Liver (tissue), 9 donors: ENCODE data around the gene GLRX5. TPM values are rescaled to one million over a fixed set of nuclear protein-coding genes. Genes with fewer than 3 reads are reported as not detected.

Source experiments
- DNase-seq: peaks from one replicate; pipeline ENCODE4 v3.0.0-alpha.2; 2017; ENCODE audit warnings: low spot score
- H3K27ac ChIP-seq, 2 donors: one replicate each; pipeline ENCODE4 v1.7.0; 2013; ENCODE audit warnings: inconsistent platforms in 2 of 2, low read length in 2 of 2, control low read depth in 1 of 2, low read depth in 1 of 2, mild to moderate bottlenecking in 1 of 2
- H3K27me3 ChIP-seq, 4 donors: one replicate each; pipeline versions ENCODE4 v1.6.1 to v1.7.0; 2013; ENCODE audit warnings: low read length in 3 of 4, inconsistent platforms in 1 of 4, mild to moderate bottlenecking in 1 of 4, moderate library complexity in 1 of 4; ENCODE audit not compliant: control insufficient read depth in 4 of 4, insufficient read depth in 4 of 4
- H3K36me3 ChIP-seq, 4 donors: one replicate each; pipeline versions ENCODE4 v1.6.1 to v1.7.0; 2013; ENCODE audit warnings: low read length in 3 of 4, mild to moderate bottlenecking in 3 of 4, low read depth in 1 of 4, moderate library complexity in 1 of 4; ENCODE audit not compliant: control insufficient read depth in 4 of 4, insufficient read depth in 3 of 4
- H3K4me1 ChIP-seq, 4 donors: one replicate each; pipeline versions ENCODE4 v1.6.1 to v1.7.0; 2013; ENCODE audit warnings: low read length in 3 of 4, mild to moderate bottlenecking in 3 of 4, moderate library complexity in 1 of 4; ENCODE audit not compliant: control insufficient read depth in 4 of 4, insufficient read depth in 4 of 4
- H3K4me3 ChIP-seq, 3 donors: one replicate each; pipeline versions ENCODE4 v1.6.1 to v1.7.0; 2013; ENCODE audit warnings: low read length in 3 of 3, control low read depth in 1 of 3, low read depth in 1 of 3, mild to moderate bottlenecking in 1 of 3
- H3K9ac ChIP-seq, 2 donors: one replicate each; pipeline ENCODE4 v1.7.0; 2013; ENCODE audit warnings: low read length in 2 of 2, mild to moderate bottlenecking in 2 of 2, moderate library complexity in 2 of 2, control low read depth in 1 of 2, low read depth in 1 of 2
- H3K9me3 ChIP-seq, 4 donors: one replicate each; pipeline versions ENCODE4 v1.6.1 to v1.7.0; 2013; ENCODE audit warnings: low read length in 3 of 4; ENCODE audit not compliant: control insufficient read depth in 4 of 4
- CTCF ChIP-seq: fragments of 150-350 bp; IDR thresholded peaks from 2 replicates; pipeline ENCODE4 v1.5.1; 2017; ENCODE audit warnings: improper control_type of control experiment, low read depth, low read length; ENCODE audit not compliant: missing input control
- FOXA2 ChIP-seq: IDR thresholded peaks from 2 replicates; pipeline ENCODE4 v1.6.1; 2016; ENCODE audit warnings: antibody characterized with exemption
- RAD21 ChIP-seq, 2 donors: IDR thresholded peaks; 2 replicates each; pipeline ENCODE4 v1.6.1; 2016; ENCODE audit warnings: antibody characterized with exemption in 2 of 2, mild to moderate bottlenecking in 2 of 2
- REST ChIP-seq: IDR thresholded peaks from 2 replicates; pipeline ENCODE4 v1.6.1; 2016; ENCODE audit warnings: antibody characterized with exemption, mild to moderate bottlenecking
- RXRA ChIP-seq, 2 donors: IDR thresholded peaks; 2 replicates each; pipeline ENCODE4 v1.6.1; 2017 to 2018; ENCODE audit warnings: antibody characterized with exemption in 2 of 2, mild to moderate bottlenecking in 1 of 2
- SP1 ChIP-seq: IDR thresholded peaks from 2 replicates; pipeline ENCODE4 v1.6.1; 2018; ENCODE audit warnings: antibody characterized with exemption, mild to moderate bottlenecking
- TAF1 ChIP-seq: conservative IDR thresholded peaks from 2 replicates; pipeline ENCODE4 v1.6.1; 2016; ENCODE audit warnings: antibody characterized with exemption, mild to moderate bottlenecking
- WGBS: extraction: QIAGEN DNeasy Blood & Tissue Kit; methylation state at CpG from one replicate; pipeline ENCODE4 v1.1.7; 2013; 5-methylcytosine and 5-hydroxymethylcytosine counted together
- polyA plus RNA-seq, 2 donors: library from polyadenylated mRNA; stranded (reverse) in 1 of 2; unstranded in 1 of 2; fragments of 200-250 nt in 1 of 2; fragments of >200 nt in 1 of 2; fragmentation: Nextera tagmentation in 1 of 2; extraction: Ambion mirVana in 1 of 2; gene quantifications; one replicate each; pipeline versions ENCODE4 v1.2.1 to v1.2.3, GENCODE V29; 2013 to 2015
- total RNA-seq, 2 donors: library from RNA; depleted of rRNA; stranded (reverse); fragments of >200 nt; gene quantifications; one replicate each; pipeline ENCODE4 v1.2.3, GENCODE V29; 2014
- donor health status: healthy.
- donor health status: healthy.
- donor health status: healthy.
- donor health status: healthy.
- donor health status: healthy.

GLRX5 gene
- total and polyA plus RNA-seq, 4 donors, result 28.4 to 172 (median 39.7) TPM

- TF ChIP-seq RAD21 (IDR thresholded peaks at IDR 0.05) (peak in 1 of 2 donors; percentile 25), CTCF (peak; percentile 33), REST (no peak)
- H3K9ac ChIP-seq, result peak overlapping the region; percentile 16 to 58
- peak overlapping the region; percentile 65 to 71 for H3K27ac ChIP-seq
- peak overlapping the region; percentile 28 to 86 (median 43) for H3K4me3 ChIP-seq
- peak; percentile 66 for DNase-seq
- H3K4me1 ChIP-seq, result peaks cover 18 to 44% (median 37%) of the 10 kb centered on the region in 4 donors
- WGBS, result 1% methylated on average over 50 of the region's 50 CpGs
- no peaks in the 10 kb centered on the region for H3K36me3 ChIP-seq
- no peaks in the 10 kb centered on the region for H3K9me3 ChIP-seq
- H3K27me3 ChIP-seq, result no peaks in the 10 kb centered on the region
These were observed 19.0 kb upstream of the GLRX5 start for GRCh38 chr14:95515596-95516552.

GRCh38 chr14:95516554-95517181, 18.2 kb upstream of the GLRX5 start, which contains the start of gene SYNE3:
SYNE3 (minus strand) TSS chr14:95516650; CDS start chr14:95475821, 40,829 bp downstream.
- peak; percentile 78 for DNase-seq
- Histone ChIP-seq H3K4me3 (peak within 1 kb of the TSS; percentile 28 to 86 (median 43)), H3K27me3 (no peaks in the 10 kb centered on the region), H3K9ac (peak within 1 kb of the TSS; percentile 16 to 58), H3K9me3 (no peaks in the 10 kb centered on the region), H3K27ac (peak within 1 kb of the TSS; percentile 65 to 71), H3K4me1 (peaks cover 18 to 46% (median 37%) of the 10 kb centered on the region in 4 donors), H3K36me3 (no peaks in the 10 kb centered on the region)
- TF ChIP-seq FOXA2 (no peak), SP1 (no peak)
- 14% methylated on average over 60 of the region's 60 CpGs for WGBS

GRCh38 chr14:95518045-95518751, 16.7 kb upstream of the GLRX5 start:
- DNase-seq, result no peak
- H3K27ac ChIP-seq, result no peak overlapping the region

More at GRCh38 chr14:95518045-95518751, 16.7 kb upstream of the GLRX5 start:
- TF ChIP-seq CTCF (no peak), TAF1 (no peak), RXRA (IDR thresholded peaks at IDR 0.05) (no peak), SP1 (no peak), RAD21 (IDR thresholded peaks at IDR 0.05) (no peak)
- Histone ChIP-seq H3K9me3 (no peaks in the 10 kb centered on the region), H3K36me3 (no peaks in the 10 kb centered on the region), H3K9ac (no peak overlapping the region), H3K27me3 (no peaks in the 10 kb centered on the region), H3K4me1 (peaks cover 18 to 54% (median 44%) of the 10 kb centered on the region in 4 donors), H3K4me3 (no peak overlapping the region)
- WGBS, result 84% methylated on average over 8 of the region's 8 CpGs
